ENCODE measurements around the gene GID4. TPM values are rescaled to one million over a fixed set of nuclear protein-coding genes. Genes with fewer than 3 reads are reported as not detected.

Gene GID4
- total and polyA plus RNA-seq, 2 of the 13 experiments (the other 11 are each of a cell fraction or from before 2014, with no cell fraction given) = 4.3 to 6.1 TPM

DNA sequence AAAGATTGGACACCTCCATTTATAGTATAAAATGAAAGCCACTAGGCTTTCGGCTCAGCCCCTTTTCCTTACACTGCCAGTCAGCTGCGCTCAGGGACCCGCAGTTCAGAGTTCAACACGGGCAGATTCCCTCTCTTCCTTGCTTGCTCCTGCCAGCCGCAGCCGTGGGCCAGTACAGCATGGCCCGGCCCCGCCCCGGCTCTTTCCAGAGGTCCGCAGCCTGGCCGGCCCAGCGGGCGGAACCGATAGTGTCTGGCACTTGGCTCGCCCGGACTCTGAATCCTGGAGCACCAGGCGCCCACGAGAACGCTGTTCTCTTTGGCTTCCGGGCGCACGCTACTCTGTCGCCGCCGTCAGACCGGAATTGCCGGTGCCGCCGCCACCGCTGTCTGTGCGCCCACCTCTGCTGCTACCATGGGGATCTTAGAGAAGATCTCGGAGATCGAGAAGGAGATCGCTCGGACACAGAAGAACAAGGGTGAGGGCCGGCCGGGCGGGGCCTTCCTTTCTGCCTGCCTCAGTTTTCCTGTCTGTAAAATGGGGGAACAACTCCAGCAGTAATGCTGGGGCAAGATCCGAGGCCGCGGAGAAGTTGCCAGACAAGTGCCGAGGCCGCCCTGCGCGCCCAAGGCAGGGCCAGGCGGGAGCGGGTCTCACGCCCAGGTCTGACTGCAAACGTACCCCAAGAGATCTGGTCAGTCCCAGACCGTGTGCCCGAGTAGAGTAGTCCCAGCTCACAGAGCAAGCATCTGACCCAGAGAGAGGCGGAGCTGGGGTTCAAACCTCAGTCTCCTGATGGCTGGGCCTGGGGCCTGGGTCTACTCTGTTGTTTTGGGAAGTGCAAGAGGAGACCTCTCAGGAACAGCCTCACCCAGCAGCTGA, 48.6 kb downstream of the GID4 start, which contains the start of gene DRG2 (continued):
- TF ChIP-seq, protein P1, sequence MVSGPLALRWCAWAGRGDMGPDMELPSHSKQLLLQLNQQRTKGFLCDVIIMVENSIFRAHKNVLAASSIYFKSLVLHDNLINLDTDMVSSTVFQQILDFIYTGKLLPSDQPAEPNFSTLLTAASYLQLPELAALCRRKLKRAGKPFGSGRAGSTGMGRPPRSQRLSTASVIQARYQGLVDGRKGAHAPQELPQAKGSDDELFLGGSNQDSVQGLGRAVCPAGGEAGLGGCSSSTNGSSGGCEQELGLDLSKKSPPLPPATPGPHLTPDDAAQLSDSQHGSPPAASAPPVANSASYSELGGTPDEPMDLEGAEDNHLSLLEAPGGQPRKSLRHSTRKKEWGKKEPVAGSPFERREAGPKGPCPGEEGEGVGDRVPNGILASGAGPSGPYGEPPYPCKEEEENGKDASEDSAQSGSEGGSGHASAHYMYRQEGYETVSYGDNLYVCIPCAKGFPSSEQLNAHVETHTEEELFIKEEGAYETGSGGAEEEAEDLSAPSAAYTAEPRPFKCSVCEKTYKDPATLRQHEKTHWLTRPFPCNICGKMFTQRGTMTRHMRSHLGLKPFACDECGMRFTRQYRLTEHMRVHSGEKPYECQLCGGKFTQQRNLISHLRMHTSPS (CRISPR knock-in tag; IDR thresholded peaks at IDR 0.05; ENCODE audit: low read depth) = peak; percentile 42
- TF ChIP-seq ZBTB46 (CRISPR knock-in tag; IDR thresholded peaks at IDR 0.05; ENCODE audit: borderline replicate concordance) = no peak; the same call in 1 of the 2 replicates
- peak; percentile 52; the same call in 1 of the 2 replicates for TF ChIP-seq ZNF276 (CRISPR knock-in tag; IDR thresholded peaks at IDR 0.05; ENCODE audit: low read depth)
- TF ChIP-seq GATAD1 (CRISPR knock-in tag; IDR thresholded peaks at IDR 0.05) = peak; percentile 96
- peak; percentile 96 for TF ChIP-seq SALL2 (CRISPR knock-in tag; IDR thresholded peaks at IDR 0.05)
- TF ChIP-seq ZNF230 (CRISPR knock-in tag; IDR thresholded peaks at IDR 0.05) = peak; percentile 79
- TF ChIP-seq, protein P2, sequence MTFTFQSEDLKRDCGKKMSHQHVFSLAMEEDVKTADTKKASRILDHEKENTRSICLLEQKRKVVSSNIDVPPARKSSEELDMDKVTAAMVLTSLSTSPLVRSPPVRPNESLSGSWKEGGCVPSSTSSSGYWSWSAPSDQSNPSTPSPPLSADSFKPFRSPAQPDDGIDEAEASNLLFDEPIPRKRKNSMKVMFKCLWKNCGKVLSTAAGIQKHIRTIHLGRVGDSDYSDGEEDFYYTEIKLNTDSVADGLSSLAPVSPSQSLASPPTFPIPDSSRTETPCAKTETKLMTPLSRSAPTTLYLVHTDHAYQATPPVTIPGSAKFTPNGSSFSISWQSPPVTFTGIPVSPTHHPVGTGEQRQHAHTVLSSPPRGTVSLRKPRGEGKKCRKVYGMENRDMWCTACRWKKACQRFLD (CRISPR knock-in tag; IDR thresholded peaks at IDR 0.05; ENCODE audit: borderline replicate concordance) = 0 out of 2 replicates have a peak, but pooled peaks have one; percentile 46
- peak; percentile 88 for TF ChIP-seq ZNF709 (CRISPR knock-in tag; IDR thresholded peaks at IDR 0.05)
- TF ChIP-seq ZNF337 (CRISPR knock-in tag; IDR thresholded peaks at IDR 0.05; ENCODE audit: borderline replicate concordance, low read depth) = peak; percentile 88; the same call in 1 of the 2 replicates
- no peak for TF ChIP-seq NCOA5 (CRISPR knock-in tag; IDR thresholded peaks at IDR 0.05)
- TF ChIP-seq KLF11 (CRISPR knock-in tag; IDR thresholded peaks at IDR 0.05) = peak; percentile 93
- no peak for TF ChIP-seq ZNF354B (CRISPR knock-in tag; IDR thresholded peaks at IDR 0.05)
- peak; percentile 21; the same call in 1 of the 2 replicates for TF ChIP-seq HNF1A (IDR thresholded peaks at IDR 0.05; ENCODE audit: low read depth)
- TF ChIP-seq HNF1A (CRISPR knock-in tag; IDR thresholded peaks at IDR 0.05; ENCODE audit: borderline replicate concordance) = peak; percentile 84; the same call in 1 of the 2 replicates

Measured in HepG2 (cell line).